H1 (cell line): ENCODE results near the gene IFNL3. TPM values are rescaled to one million over a fixed set of nuclear protein-coding genes. Genes with fewer than 3 reads are reported as not detected.

Source experiments
- ATF2 ChIP-seq: IDR thresholded peaks from 2 replicates; pipeline ENCODE4 v1.6.1; 2012; ENCODE audit warnings: low read length, inconsistent platforms
- BACH1 ChIP-seq: IDR thresholded peaks from 2 replicates; pipeline ENCODE4 v1.6.1; 2012; ENCODE audit warnings: low read length, improper control_type of control experiment
- CBX5 ChIP-seq: fragments of 300-800, 300-1000 bp; sonication (generic); IDR thresholded peaks from 2 replicates; pipeline ENCODE4 v1.7.1; 2016; ENCODE audit warnings: antibody characterized with exemption, low read length, low read depth
- CHD1 ChIP-seq: IDR thresholded peaks from 2 replicates; pipeline ENCODE4 v1.6.1; 2012; ENCODE audit warnings: low read depth, low read length, improper control_type of control experiment
- CREB1 ChIP-seq: IDR thresholded peaks from 2 replicates; pipeline ENCODE4 v1.6.1; 2012; ENCODE audit warnings: inconsistent platforms
- EGR1 ChIP-seq: IDR thresholded peaks from 2 replicates; pipeline ENCODE4 v1.6.1; 2011; ENCODE audit warnings: low read depth, low read length, borderline replicate concordance
- EP300 ChIP-seq, 2 experiments: IDR thresholded peaks; 1 replicate in 1 of 2; 2 replicates in 1 of 2; pipeline ENCODE4 v1.6.1; 2011 to 2012; ENCODE audit warnings: low read depth in 2 of 2, low read length in 2 of 2, mild to moderate bottlenecking in 2 of 2, borderline replicate concordance in 1 of 2, inconsistent platforms in 1 of 2, moderate library complexity in 1 of 2
- FOSL1 ChIP-seq: IDR thresholded peaks from 2 replicates; pipeline ENCODE4 v1.6.1; 2011; ENCODE audit warnings: mild to moderate bottlenecking, low read depth, low read length, moderate library complexity; ENCODE audit not compliant: insufficient read depth
- HDAC6 ChIP-seq: IDR thresholded peaks from one replicate; pipeline ENCODE4 v1.7.1; 2012; ENCODE audit warnings: low read depth, mild to moderate bottlenecking, inconsistent platforms, low read length, moderate library complexity
- JUN ChIP-seq: IDR thresholded peaks from 2 replicates; pipeline ENCODE4 v1.6.1; 2011; ENCODE audit warnings: low read depth, mild to moderate bottlenecking, improper control_type of control experiment, low read length
- KDM1A ChIP-seq: fragments of 200-600, 300-600 bp; sonication (generic); IDR thresholded peaks from 2 replicates; pipeline ENCODE4 v1.7.1; 2016; ENCODE audit warnings: mild to moderate bottlenecking, low read length, borderline replicate concordance
- KDM4A ChIP-seq: IDR thresholded peaks from one replicate; pipeline ENCODE4 v1.7.1; 2012; ENCODE audit warnings: low read depth, mild to moderate bottlenecking, moderate library complexity, low read length, inconsistent platforms; ENCODE audit not compliant: severe bottlenecking
- MAFK ChIP-seq: IDR thresholded peaks from 2 replicates; pipeline ENCODE4 v1.6.1; 2012; ENCODE audit warnings: low read depth, mild to moderate bottlenecking, improper control_type of control experiment, low read length
- NANOG ChIP-seq: IDR thresholded peaks from 2 replicates; pipeline ENCODE4 v1.6.1; 2011; ENCODE audit warnings: low read length, low read depth, mild to moderate bottlenecking, inconsistent platforms; ENCODE audit not compliant: insufficient read depth, poor library complexity, severe bottlenecking
- PHF8 ChIP-seq: fragments of 200-600 bp; sonication (generic); conservative IDR thresholded peaks from 2 replicates; pipeline ENCODE4 v1.7.1; 2012; ENCODE audit warnings: low read depth, mild to moderate bottlenecking, inconsistent platforms, low read length, moderate library complexity
- POLR2A ChIP-seq, 2 experiments: IDR thresholded peaks; 1 replicate in 1 of 2; 2 replicates in 1 of 2; pipeline ENCODE4 v1.6.1; 2011; ENCODE audit warnings: low read depth in 2 of 2, low read length in 2 of 2, mild to moderate bottlenecking in 2 of 2; ENCODE audit errors: control extremely low read depth in 1 of 2
- POU5F1 ChIP-seq: IDR thresholded peaks from 2 replicates; pipeline ENCODE4 v1.6.1; 2011; ENCODE audit warnings: low read depth, mild to moderate bottlenecking, low read length, moderate library complexity
- RFX5 ChIP-seq: IDR thresholded peaks from 2 replicates; pipeline ENCODE4 v1.6.1; 2011; ENCODE audit warnings: low read depth, low read length, improper control_type of control experiment, borderline replicate concordance
- RNF2 ChIP-seq: fragments of 200-900, 300-1000 bp; sonication (generic); IDR thresholded peaks from 2 replicates; pipeline ENCODE4 v1.7.1; 2016; ENCODE audit warnings: borderline replicate concordance, low read depth, mild to moderate bottlenecking, antibody characterized with exemption, low read length; ENCODE audit not compliant: poor library complexity, severe bottlenecking; ENCODE audit errors: missing control alignments
- SIN3A ChIP-seq, 2 experiments: IDR thresholded peaks in 1 of 2; conservative IDR thresholded peaks in 1 of 2; 2 replicates each; pipeline ENCODE4 v1.6.1; 2011 to 2012; ENCODE audit warnings: low read length in 2 of 2, improper control_type of control experiment in 1 of 2, low read depth in 1 of 2, mild to moderate bottlenecking in 1 of 2
- SIRT6 ChIP-seq: IDR thresholded peaks from one replicate; pipeline ENCODE4 v1.7.1; 2012; ENCODE audit warnings: low read length, inconsistent platforms
- SP4 ChIP-seq: IDR thresholded peaks from 2 replicates; pipeline ENCODE4 v1.6.1; 2012; ENCODE audit warnings: low read length, inconsistent platforms
- SRF ChIP-seq: IDR thresholded peaks from 2 replicates; pipeline ENCODE4 v1.6.1; 2011; ENCODE audit warnings: mild to moderate bottlenecking, low read depth, low read length, moderate library complexity
- ZNF274 ChIP-seq: IDR thresholded peaks from 2 replicates; pipeline ENCODE4 v1.7.0; 2012; ENCODE audit warnings: low read length, borderline replicate concordance; ENCODE audit errors: extremely low read depth
- polyA plus RNA-seq, 7 experiments: library from polyadenylated mRNA; depleted of rRNA in 3 of 7; stranded (reverse) in 5 of 7; unstranded in 2 of 7; fragments of >200 nt in 5 of 7; fragments of 200-250 nt in 2 of 7; gene quantifications; 1 replicate in 5 of 7; 2 replicates in 1 of 7; 4 replicates in 1 of 7; pipeline versions ENCODE4 v1.2.1 to v1.2.3, GENCODE V29; 2011 to 2013; ENCODE audit warnings: missing spikeins in 2 of 7, mixed read lengths in 2 of 7
- total RNA-seq: library from RNA; stranded (reverse); fragmentation: NEBNext Ultra II Directional; extraction: Animal tissue kit (Norgen Biotek cat#: 25700); gene quantifications from 2 replicates; pipeline ENCODE4 v1.2.1, GENCODE V29; 2021

Gene IFNL3
- total and polyA plus RNA-seq, 2 of the 8 experiments (the other 6 are each of a cell fraction or from before 2014, with no cell fraction given), result 0.11 TPM; not detected in 1

GRCh38 chr19:39196860-39197562, 47.8 kb downstream of the IFNL3 start, which contains the start of gene NCCRP1 (continued):
- no peak for TF ChIP-seq EGR1
- no peak for TF ChIP-seq SRF
- no peak for TF ChIP-seq JUN
- no peak for TF ChIP-seq RNF2
- no peak for TF ChIP-seq CBX5
- TF ChIP-seq SP4, result no peak
- TF ChIP-seq NANOG, result no peak
- no peak for TF ChIP-seq KDM1A
- TF ChIP-seq EP300 (IDR thresholded peaks at IDR 0.05; ENCODE audit: borderline replicate concordance in 1 of 2, low read depth in 2 of 2, low read length in 2 of 2), result no peak
- no peak for TF ChIP-seq PHF8
- no peak for TF ChIP-seq CREB1
- TF ChIP-seq ZNF274, result no peak
- no peak for TF ChIP-seq SIRT6
- no peak for TF ChIP-seq ATF2
- no peak for TF ChIP-seq FOSL1
- TF ChIP-seq HDAC6, result no peak
- no peak for TF ChIP-seq RFX5
- TF ChIP-seq MAFK, result no peak
- no peak for TF ChIP-seq CHD1
- no peak for TF ChIP-seq POLR2A (IDR thresholded peaks at IDR 0.05; ENCODE audit: control extremely low read depth in 1 of 2, low read depth in 2 of 2, low read length in 2 of 2)
- TF ChIP-seq BACH1, result no peak
- TF ChIP-seq KDM4A, result peak; percentile 71
- TF ChIP-seq POU5F1, result no peak
- TF ChIP-seq SIN3A (conservative IDR thresholded peaks at IDR 0.05 in 1 of 2, IDR thresholded peaks at IDR 0.05 in 1 of 2; ENCODE audit: low read depth in 1 of 2, low read length in 2 of 2), result no peak
